Mammary epithelial cell (primary cell): ENCODE data around the gene BIK.
A peak's percentile ranks its signal among the peaks of the same experiment; 100 is the strongest.

Experiments used
- EZH2 ChIP-seq: IDR thresholded peaks from 2 replicates; pipeline ENCODE4 v1.6.1; 2012; ENCODE audit warnings: low read length, inconsistent platforms, borderline replicate concordance
- TF ChIP-seq, protein P1 (sequence below), 2 donors: IDR thresholded peaks in 1 of 2; conservative IDR thresholded peaks in 1 of 2; 2 replicates each; pipeline ENCODE4 v1.5.1; 2011 to 2012; ENCODE audit warnings: inconsistent platforms in 2 of 2, low read length in 2 of 2, mild to moderate bottlenecking in 2 of 2, control low read depth in 1 of 2, low read depth in 1 of 2; ENCODE audit not compliant: insufficient read depth in 1 of 2; ENCODE audit errors: extremely low read depth in 1 of 2

GRCh38 chr22:43174941-43175531, 64.5 kb downstream of the BIK start:
- TF ChIP-seq, protein P1, sequence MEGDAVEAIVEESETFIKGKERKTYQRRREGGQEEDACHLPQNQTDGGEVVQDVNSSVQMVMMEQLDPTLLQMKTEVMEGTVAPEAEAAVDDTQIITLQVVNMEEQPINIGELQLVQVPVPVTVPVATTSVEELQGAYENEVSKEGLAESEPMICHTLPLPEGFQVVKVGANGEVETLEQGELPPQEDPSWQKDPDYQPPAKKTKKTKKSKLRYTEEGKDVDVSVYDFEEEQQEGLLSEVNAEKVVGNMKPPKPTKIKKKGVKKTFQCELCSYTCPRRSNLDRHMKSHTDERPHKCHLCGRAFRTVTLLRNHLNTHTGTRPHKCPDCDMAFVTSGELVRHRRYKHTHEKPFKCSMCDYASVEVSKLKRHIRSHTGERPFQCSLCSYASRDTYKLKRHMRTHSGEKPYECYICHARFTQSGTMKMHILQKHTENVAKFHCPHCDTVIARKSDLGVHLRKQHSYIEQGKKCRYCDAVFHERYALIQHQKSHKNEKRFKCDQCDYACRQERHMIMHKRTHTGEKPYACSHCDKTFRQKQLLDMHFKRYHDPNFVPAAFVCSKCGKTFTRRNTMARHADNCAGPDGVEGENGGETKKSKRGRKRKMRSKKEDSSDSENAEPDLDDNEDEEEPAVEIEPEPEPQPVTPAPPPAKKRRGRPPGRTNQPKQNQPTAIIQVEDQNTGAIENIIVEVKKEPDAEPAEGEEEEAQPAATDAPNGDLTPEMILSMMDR (conservative IDR thresholded peaks at IDR 0.05 in 1 of 2, IDR thresholded peaks at IDR 0.05 in 1 of 2; ENCODE audit: extremely low read depth in 1 of 2, insufficient read depth in 1 of 2, low read depth in 1 of 2, low read length in 2 of 2): peak in 1 of 2 donors; percentile 31
- no peak for TF ChIP-seq EZH2
